ENCODE data around the gene GPAM.

DNA sequence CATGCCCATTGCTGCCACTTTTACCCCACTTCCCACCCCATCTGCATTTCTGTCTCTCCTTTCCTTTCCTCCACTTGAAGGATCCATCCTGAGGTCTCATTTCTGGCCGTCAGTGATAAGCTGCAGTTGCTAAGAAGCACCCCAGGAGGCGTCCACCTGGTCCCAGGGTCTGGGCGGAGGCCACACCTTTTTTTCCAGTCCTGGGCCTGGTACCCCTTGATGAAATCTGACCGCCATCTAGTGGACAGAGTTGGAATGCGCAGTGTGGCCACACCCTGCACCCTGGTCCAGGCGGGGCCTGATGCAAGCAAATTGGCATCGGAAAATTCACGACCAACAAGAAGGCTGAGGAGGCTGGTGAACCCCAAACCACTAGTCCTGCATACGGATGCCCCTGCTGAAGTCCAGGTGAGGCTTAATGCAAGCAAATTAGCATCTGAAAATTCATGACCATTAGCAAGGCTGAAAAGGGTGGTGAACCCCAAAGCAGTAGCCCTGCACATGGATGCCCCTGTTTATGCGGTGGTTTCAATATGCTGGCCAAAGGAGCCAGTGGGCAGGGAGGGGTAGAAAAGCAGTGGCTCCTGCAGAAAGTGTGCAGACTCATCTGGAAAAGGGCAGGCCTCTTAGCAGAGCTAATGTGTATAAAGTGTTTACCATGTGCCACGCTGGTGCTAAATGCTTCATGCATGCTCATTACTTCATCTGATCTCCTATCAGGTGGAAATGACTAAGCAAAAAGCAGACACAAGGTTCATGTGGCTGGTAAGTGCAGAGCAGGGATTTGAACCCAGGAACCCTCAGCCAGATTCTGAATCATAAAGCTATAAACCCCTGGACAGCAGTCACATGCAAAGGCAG, 43.2 kb downstream of the GPAM start:
- TF ChIP-seq, protein P1, sequence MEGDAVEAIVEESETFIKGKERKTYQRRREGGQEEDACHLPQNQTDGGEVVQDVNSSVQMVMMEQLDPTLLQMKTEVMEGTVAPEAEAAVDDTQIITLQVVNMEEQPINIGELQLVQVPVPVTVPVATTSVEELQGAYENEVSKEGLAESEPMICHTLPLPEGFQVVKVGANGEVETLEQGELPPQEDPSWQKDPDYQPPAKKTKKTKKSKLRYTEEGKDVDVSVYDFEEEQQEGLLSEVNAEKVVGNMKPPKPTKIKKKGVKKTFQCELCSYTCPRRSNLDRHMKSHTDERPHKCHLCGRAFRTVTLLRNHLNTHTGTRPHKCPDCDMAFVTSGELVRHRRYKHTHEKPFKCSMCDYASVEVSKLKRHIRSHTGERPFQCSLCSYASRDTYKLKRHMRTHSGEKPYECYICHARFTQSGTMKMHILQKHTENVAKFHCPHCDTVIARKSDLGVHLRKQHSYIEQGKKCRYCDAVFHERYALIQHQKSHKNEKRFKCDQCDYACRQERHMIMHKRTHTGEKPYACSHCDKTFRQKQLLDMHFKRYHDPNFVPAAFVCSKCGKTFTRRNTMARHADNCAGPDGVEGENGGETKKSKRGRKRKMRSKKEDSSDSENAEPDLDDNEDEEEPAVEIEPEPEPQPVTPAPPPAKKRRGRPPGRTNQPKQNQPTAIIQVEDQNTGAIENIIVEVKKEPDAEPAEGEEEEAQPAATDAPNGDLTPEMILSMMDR (IDR thresholded peaks at IDR 0.05), result peak; percentile 84
- TF ChIP-seq EZH2 (IDR thresholded peaks at IDR 0.05; ENCODE audit: borderline replicate concordance, insufficient read depth, low read depth, low read length, poor library complexity, severe bottlenecking), result no peak
